SK-N-SH treated with all-trans-retinoic acid at 6 μM for 48 hours (cell line): ENCODE data around the gene NOP14.

Experiments
- ATAC-seq: fragments of 200-7000 bp; cut with Tn5 transposase; 3 replicates; pipeline ENCODE4 v1.9.1; 2020; ENCODE audit warnings: mild to moderate bottlenecking, moderate library complexity
- ARNTL ChIP-seq: fragments of 450-650 bp; formaldehyde crosslinking; IDR thresholded peaks from 2 replicates; pipeline ENCODE4 v1.5.0; 2020; ENCODE audit warnings: low read depth, mild to moderate bottlenecking, moderate library complexity, borderline replicate concordance
- BACH2 ChIP-seq: fragments of 250-450 bp; sonication (Bioruptor Pico); IDR thresholded peaks from 2 replicates; pipeline ENCODE4 v1.9.0; 2021; ENCODE audit warnings: mild to moderate bottlenecking, borderline replicate concordance
- CREB5 ChIP-seq: fragments of 250-450 bp; sonication (Bioruptor Pico); IDR thresholded peaks from 2 replicates; pipeline ENCODE4 v1.5.1; 2020; ENCODE audit warnings: low read depth, mild to moderate bottlenecking, moderate library complexity
- GLIS3 ChIP-seq: fragments of 250-450 bp; sonication (Bioruptor Pico); IDR thresholded peaks from 2 replicates; pipeline ENCODE4 v1.5.0; 2020; ENCODE audit warnings: mild to moderate bottlenecking, moderate library complexity
- OSR1 ChIP-seq: fragments of 250-450 bp; sonication (Bioruptor Pico); IDR thresholded peaks from 2 replicates; pipeline ENCODE4 v1.8.0; 2022; ENCODE audit warnings: moderate library complexity, mild to moderate bottlenecking, inconsistent platforms
- PPARA ChIP-seq: fragments of 250-450 bp; sonication (Bioruptor Pico); IDR thresholded peaks from 2 replicates; pipeline ENCODE4 v1.5.0; 2020; ENCODE audit warnings: mild to moderate bottlenecking, borderline replicate concordance
- RARB ChIP-seq: fragments of 250-450 bp; sonication (Bioruptor Pico); IDR thresholded peaks from 2 replicates; pipeline ENCODE4 v1.8.0; 2021; ENCODE audit warnings: mild to moderate bottlenecking, moderate library complexity
- SNAI2 ChIP-seq: fragments of 250-450 bp; sonication (Bioruptor Pico); IDR thresholded peaks from 2 replicates; pipeline ENCODE4 v1.5.0; 2020; ENCODE audit warnings: mild to moderate bottlenecking, moderate library complexity
- TCF4 ChIP-seq: fragments of 250-450 bp; sonication (Bioruptor Pico); IDR thresholded peaks from 2 replicates; pipeline ENCODE4 v1.8.0; 2021; ENCODE audit warnings: mild to moderate bottlenecking, moderate library complexity, borderline replicate concordance
- TOX ChIP-seq: fragments of 250-450 bp; sonication (Bioruptor Pico); IDR thresholded peaks from 2 replicates; pipeline ENCODE4 v1.8.0; 2021; ENCODE audit warnings: mild to moderate bottlenecking, moderate library complexity, borderline replicate concordance
- ZC3H10 ChIP-seq: fragments of 250-450 bp; sonication (Bioruptor Pico); IDR thresholded peaks from 2 replicates; pipeline ENCODE4 v1.5.1; 2021; ENCODE audit warnings: mild to moderate bottlenecking, moderate library complexity
- ZFP3 ChIP-seq: fragments of 250-450 bp; sonication (Bioruptor Pico); IDR thresholded peaks from 2 replicates; pipeline ENCODE4 v1.5.0; 2020; ENCODE audit warnings: mild to moderate bottlenecking, moderate library complexity
- ZFP30 ChIP-seq: fragments of 450-650 bp; formaldehyde crosslinking; IDR thresholded peaks from 2 replicates; pipeline ENCODE4 v1.5.0; 2022; ENCODE audit warnings: mild to moderate bottlenecking, moderate library complexity
- ZNF565 ChIP-seq: fragments of 450-650 bp; formaldehyde crosslinking; conservative IDR thresholded peaks from 2 replicates; pipeline ENCODE4 v1.5.0; 2020; ENCODE audit warnings: low read depth, mild to moderate bottlenecking, moderate library complexity
- ZNF70 ChIP-seq: fragments of 450-650 bp; formaldehyde crosslinking; IDR thresholded peaks from 2 replicates; pipeline ENCODE4 v1.5.0; 2020; ENCODE audit warnings: mild to moderate bottlenecking, moderate library complexity
- ZNF8 ChIP-seq: fragments of 450-650 bp; formaldehyde crosslinking; IDR thresholded peaks from 2 replicates; pipeline ENCODE4 v1.5.0; 2020; ENCODE audit warnings: mild to moderate bottlenecking, moderate library complexity
- TF ChIP-seq, protein P1 (sequence below): fragments of 250-450 bp; sonication (Bioruptor Pico); IDR thresholded peaks from 2 replicates; pipeline ENCODE4 v1.8.0; 2021; ENCODE audit warnings: low read depth, mild to moderate bottlenecking, moderate library complexity, borderline replicate concordance
- TF ChIP-seq, protein P2 (sequence below): fragments of 250-450 bp; sonication (Bioruptor Pico); IDR thresholded peaks from 2 replicates; pipeline ENCODE4 v1.5.0; 2020; ENCODE audit warnings: mild to moderate bottlenecking, moderate library complexity
- TF ChIP-seq, protein P3 (sequence below): fragments of 250-450 bp; sonication (Bioruptor Pico); IDR thresholded peaks from 2 replicates; pipeline ENCODE4 v1.8.0; 2020; ENCODE audit warnings: mild to moderate bottlenecking, moderate library complexity, borderline replicate concordance

The NOP14 gene

GRCh38 chr4:2928242-2929176 lies 34.7 kb downstream of the NOP14 start (continued):
- TF ChIP-seq CREB5 (CRISPR knock-in tag) (no peak), SNAI2 (CRISPR knock-in tag) (no peak)

GRCh38 chr4:2927696-2928075 lies 35.5 kb downstream of the NOP14 start:
- ATAC-seq, result no peak
- TF ChIP-seq TOX, result no peak
- TF ChIP-seq ZC3H10 (CRISPR knock-in tag), result no peak
- no peak for TF ChIP-seq ZNF8 (CRISPR knock-in tag)

DNA sequence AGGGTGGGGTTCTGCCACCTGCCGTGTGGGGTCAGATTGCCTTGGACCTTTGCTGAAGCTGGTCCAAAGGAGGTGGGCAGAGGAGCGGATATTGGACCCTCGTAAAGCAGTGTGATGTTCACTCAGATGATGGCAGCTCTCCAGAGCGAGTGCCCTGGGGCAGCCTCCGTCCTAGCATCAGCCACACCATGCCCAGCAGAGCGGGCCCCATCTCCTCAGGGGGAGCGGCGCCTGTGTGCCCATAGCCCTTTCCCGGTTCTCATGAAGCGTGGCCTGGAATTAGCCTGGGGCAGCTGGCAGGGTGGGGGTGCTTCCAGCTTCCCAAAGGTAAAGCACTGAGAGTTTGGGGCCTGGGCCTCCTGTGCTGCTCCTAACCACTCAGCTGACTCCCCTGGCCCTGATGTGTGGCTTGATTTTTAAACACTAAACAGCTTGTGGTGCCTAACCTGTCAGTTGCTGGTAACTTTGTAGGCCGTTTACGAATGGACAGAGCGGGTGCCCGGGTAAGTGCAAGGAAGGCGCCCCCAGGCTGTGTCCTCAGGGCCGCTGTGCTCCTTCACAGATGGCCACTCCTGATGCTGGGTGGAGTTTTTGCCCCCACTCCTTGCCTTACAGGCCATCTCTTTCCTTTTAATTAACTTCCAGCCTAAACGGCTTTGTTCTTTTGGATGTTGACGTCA lies 36.0 kb downstream of the NOP14 start:
- no peak for ATAC-seq
- TF ChIP-seq ZNF565 (CRISPR knock-in tag) (no peak), ZNF8 (CRISPR knock-in tag) (no peak), ZFP30 (no peak), TCF4 (CRISPR knock-in tag) (no peak), CREB5 (CRISPR knock-in tag) (no peak), TOX (no peak), ZFP3 (no peak), GLIS3 (no peak), BACH2 (CRISPR knock-in tag) (no peak), ZC3H10 (CRISPR knock-in tag) (no peak), ARNTL (CRISPR knock-in tag) (no peak), OSR1 (CRISPR knock-in tag) (no peak), PPARA (CRISPR knock-in tag) (no peak), RARB (CRISPR knock-in tag) (no peak), ZNF70 (CRISPR knock-in tag) (no peak), SNAI2 (CRISPR knock-in tag) (no peak)
- TF ChIP-seq, protein P1, sequence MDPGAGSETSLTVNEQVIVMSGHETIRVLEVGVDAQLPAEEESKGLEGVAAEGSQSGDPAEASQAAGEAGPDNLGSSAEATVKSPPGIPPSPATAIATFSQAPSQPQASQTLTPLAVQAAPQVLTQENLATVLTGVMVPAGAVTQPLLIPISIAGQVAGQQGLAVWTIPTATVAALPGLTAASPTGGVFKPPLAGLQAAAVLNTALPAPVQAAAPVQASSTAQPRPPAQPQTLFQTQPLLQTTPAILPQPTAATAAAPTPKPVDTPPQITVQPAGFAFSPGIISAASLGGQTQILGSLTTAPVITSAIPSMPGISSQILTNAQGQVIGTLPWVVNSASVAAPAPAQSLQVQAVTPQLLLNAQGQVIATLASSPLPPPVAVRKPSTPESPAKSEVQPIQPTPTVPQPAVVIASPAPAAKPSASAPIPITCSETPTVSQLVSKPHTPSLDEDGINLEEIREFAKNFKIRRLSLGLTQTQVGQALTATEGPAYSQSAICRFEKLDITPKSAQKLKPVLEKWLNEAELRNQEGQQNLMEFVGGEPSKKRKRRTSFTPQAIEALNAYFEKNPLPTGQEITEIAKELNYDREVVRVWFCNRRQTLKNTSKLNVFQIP (CRISPR knock-in tag), result no peak
- TF ChIP-seq, protein P2, sequence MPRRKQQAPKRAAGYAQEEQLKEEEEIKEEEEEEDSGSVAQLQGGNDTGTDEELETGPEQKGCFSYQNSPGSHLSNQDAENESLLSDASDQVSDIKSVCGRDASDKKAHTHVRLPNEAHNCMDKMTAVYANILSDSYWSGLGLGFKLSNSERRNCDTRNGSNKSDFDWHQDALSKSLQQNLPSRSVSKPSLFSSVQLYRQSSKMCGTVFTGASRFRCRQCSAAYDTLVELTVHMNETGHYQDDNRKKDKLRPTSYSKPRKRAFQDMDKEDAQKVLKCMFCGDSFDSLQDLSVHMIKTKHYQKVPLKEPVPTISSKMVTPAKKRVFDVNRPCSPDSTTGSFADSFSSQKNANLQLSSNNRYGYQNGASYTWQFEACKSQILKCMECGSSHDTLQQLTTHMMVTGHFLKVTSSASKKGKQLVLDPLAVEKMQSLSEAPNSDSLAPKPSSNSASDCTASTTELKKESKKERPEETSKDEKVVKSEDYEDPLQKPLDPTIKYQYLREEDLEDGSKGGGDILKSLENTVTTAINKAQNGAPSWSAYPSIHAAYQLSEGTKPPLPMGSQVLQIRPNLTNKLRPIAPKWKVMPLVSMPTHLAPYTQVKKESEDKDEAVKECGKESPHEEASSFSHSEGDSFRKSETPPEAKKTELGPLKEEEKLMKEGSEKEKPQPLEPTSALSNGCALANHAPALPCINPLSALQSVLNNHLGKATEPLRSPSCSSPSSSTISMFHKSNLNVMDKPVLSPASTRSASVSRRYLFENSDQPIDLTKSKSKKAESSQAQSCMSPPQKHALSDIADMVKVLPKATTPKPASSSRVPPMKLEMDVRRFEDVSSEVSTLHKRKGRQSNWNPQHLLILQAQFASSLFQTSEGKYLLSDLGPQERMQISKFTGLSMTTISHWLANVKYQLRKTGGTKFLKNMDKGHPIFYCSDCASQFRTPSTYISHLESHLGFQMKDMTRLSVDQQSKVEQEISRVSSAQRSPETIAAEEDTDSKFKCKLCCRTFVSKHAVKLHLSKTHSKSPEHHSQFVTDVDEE (CRISPR knock-in tag), result no peak
- TF ChIP-seq, protein P3, sequence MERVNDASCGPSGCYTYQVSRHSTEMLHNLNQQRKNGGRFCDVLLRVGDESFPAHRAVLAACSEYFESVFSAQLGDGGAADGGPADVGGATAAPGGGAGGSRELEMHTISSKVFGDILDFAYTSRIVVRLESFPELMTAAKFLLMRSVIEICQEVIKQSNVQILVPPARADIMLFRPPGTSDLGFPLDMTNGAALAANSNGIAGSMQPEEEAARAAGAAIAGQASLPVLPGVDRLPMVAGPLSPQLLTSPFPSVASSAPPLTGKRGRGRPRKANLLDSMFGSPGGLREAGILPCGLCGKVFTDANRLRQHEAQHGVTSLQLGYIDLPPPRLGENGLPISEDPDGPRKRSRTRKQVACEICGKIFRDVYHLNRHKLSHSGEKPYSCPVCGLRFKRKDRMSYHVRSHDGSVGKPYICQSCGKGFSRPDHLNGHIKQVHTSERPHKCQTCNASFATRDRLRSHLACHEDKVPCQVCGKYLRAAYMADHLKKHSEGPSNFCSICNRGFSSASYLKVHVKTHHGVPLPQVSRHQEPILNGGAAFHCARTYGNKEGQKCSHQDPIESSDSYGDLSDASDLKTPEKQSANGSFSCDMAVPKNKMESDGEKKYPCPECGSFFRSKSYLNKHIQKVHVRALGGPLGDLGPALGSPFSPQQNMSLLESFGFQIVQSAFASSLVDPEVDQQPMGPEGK (CRISPR knock-in tag), result no peak
